K562 (cell line): ENCODE data around the gene NKD1. TPM values are rescaled to one million over a fixed set of nuclear protein-coding genes. Genes with fewer than 3 reads are reported as not detected.

Experiments
- BRCA1 ChIP-seq, 2 experiments: fragments of 450-650 bp in 1 of 2; sonication (generic) in 1 of 2; formaldehyde crosslinking in 1 of 2; IDR thresholded peaks; 2 replicates each; pipeline versions ENCODE4 v1.5.0 to v1.6.1; 2017 to 2020; ENCODE audit warnings: mild to moderate bottlenecking in 1 of 2, missing genetic modification reagents in 1 of 2
- COPS2 ChIP-seq: fragments of 450-650 bp; conservative IDR thresholded peaks from 2 replicates; pipeline ENCODE4 v1.6.1; 2016; ENCODE audit warnings: mild to moderate bottlenecking, moderate library complexity
- CTBP1 ChIP-seq: fragments of 450-650 bp; IDR thresholded peaks from 2 replicates; pipeline ENCODE4 v1.6.1; 2016; ENCODE audit warnings: borderline replicate concordance
- DIDO1 ChIP-seq: fragments of 450-650 bp; IDR thresholded peaks from 2 replicates; pipeline ENCODE4 v1.6.1; 2016; ENCODE audit warnings: low read depth, missing biosample characterization, missing genetic modification characterization
- ELF4 ChIP-seq: fragments of 450-650 bp; formaldehyde crosslinking; IDR thresholded peaks from 2 replicates; pipeline ENCODE4 v1.4.0; 2022; ENCODE audit warnings: missing genetic modification characterization
- FUS ChIP-seq: fragments of 200-400 bp; formaldehyde crosslinking; optimal IDR thresholded peaks from 2 replicates; pipeline ENCODE3; 2017; ENCODE audit warnings: low read depth, low read length
- NCOA6 ChIP-seq: fragments of 450-650 bp; IDR thresholded peaks from 2 replicates; pipeline ENCODE4 v1.6.1; 2017; ENCODE audit warnings: mild to moderate bottlenecking
- NFE2 ChIP-seq: IDR thresholded peaks from 2 replicates; pipeline ENCODE4 v1.6.1; 2014; ENCODE audit warnings: antibody characterized with exemption, low read depth
- NRF1 ChIP-seq, 2 experiments: fragments of 450-650 bp; IDR thresholded peaks in 1 of 2; conservative IDR thresholded peaks in 1 of 2; 2 replicates each; pipeline ENCODE4 v1.6.1; 2014; ENCODE audit warnings: mild to moderate bottlenecking in 2 of 2
- POU5F1 ChIP-seq: fragments of 150-350 bp; IDR thresholded peaks from 2 replicates; pipeline ENCODE4 v1.6.1; 2014; ENCODE audit warnings: borderline replicate concordance, low read length, low read depth, mild to moderate bottlenecking; ENCODE audit not compliant: partially characterized antibody
- PRPF4 ChIP-seq: fragments of 200-400 bp; formaldehyde crosslinking; IDR thresholded peaks from one replicate; pipeline ENCODE4 v1.6.1; 2017; ENCODE audit warnings: low read length, low read depth, mild to moderate bottlenecking; ENCODE audit not compliant: insufficient read depth, poor library complexity, severe bottlenecking
- RAD51 ChIP-seq: fragments of 450-650 bp; IDR thresholded peaks from 2 replicates; pipeline ENCODE4 v1.7.1; 2016; ENCODE audit warnings: low read depth, mild to moderate bottlenecking, borderline replicate concordance
- RCOR1 ChIP-seq, 2 experiments: IDR thresholded peaks; 2 replicates each; pipeline ENCODE4 v1.6.1; 2012; ENCODE audit warnings: low read depth in 2 of 2, low read length in 2 of 2, borderline replicate concordance in 1 of 2, improper control_type of control experiment in 1 of 2
- TAF9B ChIP-seq: fragments of 450-650 bp; IDR thresholded peaks from 2 replicates; pipeline ENCODE4 v1.6.1; 2018; ENCODE audit warnings: mild to moderate bottlenecking; ENCODE audit not compliant: partially characterized antibody
- TBL1XR1 ChIP-seq, 2 experiments: IDR thresholded peaks; 2 replicates each; pipeline ENCODE4 v1.6.1; 2012; ENCODE audit warnings: improper control_type of control experiment in 2 of 2, low read length in 2 of 2, mild to moderate bottlenecking in 1 of 2
- TOE1 ChIP-seq, 2 experiments: fragments of 450-650 bp in 1 of 2; sonication (generic) in 1 of 2; formaldehyde crosslinking in 1 of 2; IDR thresholded peaks; 2 replicates each; pipeline versions ENCODE4 v1.7.1 to v1.8.0; 2016 to 2022; ENCODE audit warnings: borderline replicate concordance in 2 of 2, mild to moderate bottlenecking in 2 of 2, antibody characterized with exemption in 1 of 2, inconsistent platforms in 1 of 2, low read depth in 1 of 2, missing genetic modification reagents in 1 of 2, moderate library complexity in 1 of 2
- ZC3H4 ChIP-seq: sonication (generic); formaldehyde crosslinking; IDR thresholded peaks from 2 replicates; pipeline ENCODE4 v1.9.0; 2021; ENCODE audit warnings: missing genetic modification reagents, borderline replicate concordance
- ZNF143 ChIP-seq: sonication (generic); formaldehyde crosslinking; IDR thresholded peaks from 2 replicates; pipeline ENCODE4 v1.9.0; 2022; ENCODE audit warnings: mild to moderate bottlenecking, missing genetic modification reagents
- ZNF589 ChIP-seq: fragments of 200-800 bp; sonication (Bioruptor generic); IDR thresholded peaks from 2 replicates; pipeline ENCODE4 v1.6.1; 2016; ENCODE audit warnings: low read depth, missing genetic modification characterization, missing compliant biosample characterization
- polyA plus RNA-seq, 8 experiments: library from polyadenylated mRNA; depleted of rRNA in 4 of 8; stranded (reverse) in 5 of 8; unstranded in 3 of 8; fragments of >200 nt; fragmentation: Nextera tagmentation in 2 of 8; fragmentation: Illumina TruSeq in 1 of 8; extraction: Ambion mirVana in 2 of 8; extraction: Trizol in 1 of 8; gene quantifications; 2 replicates each; pipeline versions ENCODE4 v1.2.1 to v1.2.3, GENCODE V29; 2011 to 2014; ENCODE audit warnings: inconsistent platforms in 1 of 8, missing spikeins in 1 of 8
- total RNA-seq, 7 experiments: library from RNA; depleted of rRNA in 6 of 7; stranded (reverse); fragments of >200 nt in 6 of 7; fragmentation: Illumina TruSeq in 2 of 7; extraction: Trizol in 2 of 7; gene quantifications; 2 replicates each; pipeline versions ENCODE4 v1.2.1 to v1.2.3, GENCODE V29; 2011 to 2021; ENCODE audit warnings: low replicate concordance in 1 of 7
- TF ChIP-seq, protein P1 (sequence below): sonication (generic); formaldehyde crosslinking; IDR thresholded peaks from 2 replicates; pipeline ENCODE4 v1.8.1; 2023; ENCODE audit warnings: mild to moderate bottlenecking, missing genetic modification reagents
- TF ChIP-seq, protein P2 (sequence below): fragments of 450-650 bp; conservative IDR thresholded peaks from 2 replicates; pipeline ENCODE4 v1.6.1; 2016; ENCODE audit warnings: missing genetic modification characterization, low read depth, mild to moderate bottlenecking, missing compliant biosample characterization, moderate library complexity
- TF ChIP-seq, protein P3 (sequence below): fragments of 450-650 bp; IDR thresholded peaks from 2 replicates; pipeline ENCODE4 v1.6.1; 2018; ENCODE audit warnings: mild to moderate bottlenecking, low read depth; ENCODE audit not compliant: partially characterized antibody

NKD1 gene
- total and polyA plus RNA-seq, 9 of the 15 experiments (the other 6 are each of a cell fraction or from before 2014, with no cell fraction given), result under 0.01 to 0.24 (median 0.04) TPM; not detected in 2

DNA sequence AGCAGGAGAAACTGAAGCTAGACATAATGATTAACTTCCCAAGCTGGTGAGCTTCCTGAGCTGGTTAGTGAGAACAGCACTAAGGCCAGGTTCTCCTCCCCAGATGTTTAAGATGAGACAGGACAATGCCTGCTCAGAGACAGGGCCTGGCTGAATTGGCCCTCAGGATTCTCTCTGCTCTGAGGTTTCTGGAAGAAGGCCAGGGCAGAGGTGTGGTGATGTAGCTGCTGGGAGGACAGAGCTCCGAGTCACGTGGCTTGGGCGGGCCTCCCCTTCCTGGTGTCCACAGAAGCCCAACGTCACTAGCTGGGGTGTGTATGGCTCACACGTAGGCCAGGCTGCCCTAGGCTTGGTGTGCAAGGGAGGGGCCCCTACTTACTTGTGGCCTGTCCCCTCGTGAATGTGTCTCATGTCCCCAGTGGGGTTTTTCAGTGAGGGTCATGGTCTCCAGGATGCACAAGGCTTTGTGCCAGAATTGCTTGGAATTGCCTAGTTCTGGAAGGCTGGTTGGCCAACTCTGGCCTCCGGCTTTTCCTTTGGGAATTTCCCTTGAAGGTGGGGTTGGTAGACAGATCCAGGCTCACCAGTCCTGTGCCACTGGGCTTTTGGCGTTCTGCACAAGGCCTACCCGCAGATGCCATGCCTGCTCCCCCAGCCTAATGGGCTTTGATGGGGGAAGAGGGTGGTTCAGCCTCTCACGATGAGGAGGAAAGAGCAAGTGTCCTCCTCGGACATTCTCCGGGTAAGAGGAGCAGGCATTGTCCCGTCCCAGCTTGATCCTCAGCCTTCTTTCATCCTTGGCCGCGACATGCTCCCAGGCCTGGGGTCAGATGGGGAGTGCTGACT is 148.6 kb downstream of the NKD1 start (continued):
- TF ChIP-seq PRPF4 (no peak), BRCA1 (IDR thresholded peaks at IDR 0.05) (no peak), BRCA1 (CRISPR knock-in tag; IDR thresholded peaks at IDR 0.05) (no peak), ZNF143 (CRISPR knock-in tag) (no peak), RAD51 (peak; percentile 90), NCOA6 (no peak), FUS (no peak), NRF1 (conservative IDR thresholded peaks at IDR 0.05 in 1 of 2, IDR thresholded peaks at IDR 0.05 in 1 of 2) (peak in 1 of 2 experiments; percentile 27; a peak in 1 of 4 replicates), RCOR1 (IDR thresholded peaks at IDR 0.05; ENCODE audit: borderline replicate concordance in 1 of 2, low read depth in 2 of 2, low read length in 2 of 2) (0 out of 4 replicates have a peak, but pooled peaks of 1 of the 2 experiments have one; percentile 33), TBL1XR1 (IDR thresholded peaks at IDR 0.05; ENCODE audit: low read length in 2 of 2) (no peak), CTBP1 (peak; percentile 39; the same call in 1 of the 2 replicates), ZNF589 (0 out of 2 replicates have a peak, but pooled peaks have one; percentile 14), NFE2 (no peak), ZC3H4 (CRISPR knock-in tag) (no peak), TOE1 (IDR thresholded peaks at IDR 0.05; ENCODE audit: borderline replicate concordance) (peak; percentile 87), TOE1 (CRISPR knock-in tag; IDR thresholded peaks at IDR 0.05; ENCODE audit: borderline replicate concordance, low read depth) (no peak), DIDO1 (tag) (no peak), TAF9B (no peak), COPS2 (no peak), ELF4 (CRISPR knock-in tag) (no peak), POU5F1 (no peak)
- TF ChIP-seq, protein P1, sequence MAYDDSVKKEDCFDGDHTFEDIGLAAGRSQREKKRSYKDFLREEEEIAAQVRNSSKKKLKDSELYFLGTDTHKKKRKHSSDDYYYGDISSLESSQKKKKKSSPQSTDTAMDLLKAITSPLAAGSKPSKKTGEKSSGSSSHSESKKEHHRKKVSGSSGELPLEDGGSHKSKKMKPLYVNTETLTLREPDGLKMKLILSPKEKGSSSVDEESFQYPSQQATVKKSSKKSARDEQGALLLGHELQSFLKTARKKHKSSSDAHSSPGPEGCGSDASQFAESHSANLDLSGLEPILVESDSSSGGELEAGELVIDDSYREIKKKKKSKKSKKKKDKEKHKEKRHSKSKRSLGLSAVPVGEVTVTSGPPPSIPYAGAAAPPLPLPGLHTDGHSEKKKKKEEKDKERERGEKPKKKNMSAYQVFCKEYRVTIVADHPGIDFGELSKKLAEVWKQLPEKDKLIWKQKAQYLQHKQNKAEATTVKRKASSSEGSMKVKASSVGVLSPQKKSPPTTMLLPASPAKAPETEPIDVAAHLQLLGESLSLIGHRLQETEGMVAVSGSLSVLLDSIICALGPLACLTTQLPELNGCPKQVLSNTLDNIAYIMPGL (CRISPR knock-in tag), result no peak
- TF ChIP-seq, protein P2, sequence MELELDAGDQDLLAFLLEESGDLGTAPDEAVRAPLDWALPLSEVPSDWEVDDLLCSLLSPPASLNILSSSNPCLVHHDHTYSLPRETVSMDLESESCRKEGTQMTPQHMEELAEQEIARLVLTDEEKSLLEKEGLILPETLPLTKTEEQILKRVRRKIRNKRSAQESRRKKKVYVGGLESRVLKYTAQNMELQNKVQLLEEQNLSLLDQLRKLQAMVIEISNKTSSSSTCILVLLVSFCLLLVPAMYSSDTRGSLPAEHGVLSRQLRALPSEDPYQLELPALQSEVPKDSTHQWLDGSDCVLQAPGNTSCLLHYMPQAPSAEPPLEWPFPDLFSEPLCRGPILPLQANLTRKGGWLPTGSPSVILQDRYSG (tag), result peak; percentile 76; the same call in 1 of the 2 replicates
- TF ChIP-seq, protein P3, sequence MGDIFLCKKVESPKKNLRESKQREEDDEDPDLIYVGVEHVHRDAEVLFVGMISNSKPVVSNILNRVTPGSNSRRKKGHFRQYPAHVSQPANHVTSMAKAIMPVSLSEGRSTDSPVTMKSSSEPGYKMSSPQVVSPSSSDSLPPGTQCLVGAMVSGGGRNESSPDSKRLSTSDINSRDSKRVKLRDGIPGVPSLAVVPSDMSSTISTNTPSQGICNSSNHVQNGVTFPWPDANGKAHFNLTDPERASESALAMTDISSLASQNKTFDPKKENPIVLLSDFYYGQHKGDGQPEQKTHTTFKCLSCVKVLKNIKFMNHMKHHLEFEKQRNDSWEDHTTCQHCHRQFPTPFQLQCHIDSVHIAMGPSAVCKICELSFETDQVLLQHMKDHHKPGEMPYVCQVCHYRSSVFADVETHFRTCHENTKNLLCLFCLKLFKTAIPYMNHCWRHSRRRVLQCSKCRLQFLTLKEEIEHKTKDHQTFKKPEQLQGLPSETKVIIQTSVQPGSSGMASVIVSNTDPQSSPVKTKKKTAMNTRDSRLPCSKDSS, result no peak
